Sigmoid colon (tissue), 7 donors: ENCODE measurements around the gene PRTFDC1. TPM values are rescaled to one million over a fixed set of nuclear protein-coding genes. Genes with fewer than 3 reads are reported as not detected.

Experiments used
- DNase-seq: peaks from one replicate; pipeline ENCODE4 v3.0.0-alpha.2; 2019
- H3K27ac ChIP-seq, 4 donors: fragments of 200-600 bp; sonication (generic); one replicate each; pipeline ENCODE4 v1.5.1; 2016 to 2019; ENCODE audit warnings: mild to moderate bottlenecking in 1 of 4
- H3K27me3 ChIP-seq, 3 donors: fragments of 200-600 bp; sonication (generic); one replicate each; pipeline ENCODE4 v1.5.1; 2019; ENCODE audit warnings: mild to moderate bottlenecking in 1 of 3
- H3K36me3 ChIP-seq, 4 donors: fragments of 200-600 bp; sonication (generic); one replicate each; pipeline ENCODE4 v1.5.1; 2016 to 2019
- H3K4me1 ChIP-seq, 4 donors: fragments of 200-600 bp; sonication (generic); one replicate each; pipeline ENCODE4 v1.5.1; 2017 to 2019
- H3K4me3 ChIP-seq, 4 donors: fragments of 200-600 bp; sonication (generic); one replicate each; pipeline ENCODE4 v1.5.1; 2017 to 2019; ENCODE audit warnings: mild to moderate bottlenecking in 2 of 4, moderate library complexity in 1 of 4
- H3K9me3 ChIP-seq, 4 donors: fragments of 200-600 bp in 3 of 4; sonication (generic) in 3 of 4; one replicate each; pipeline versions ENCODE4 v1.5.1 to v1.6.1; 2013 to 2019
- CTCF ChIP-seq, 4 experiments: fragments of 450-650 bp in 3 of 4; fragments of 200-600 bp in 1 of 4; IDR thresholded peaks; one replicate each; pipeline ENCODE4 v1.5.1; 2016 to 2019; ENCODE audit warnings: antibody characterized with exemption in 4 of 4, mild to moderate bottlenecking in 3 of 4, moderate library complexity in 2 of 4
- EP300 ChIP-seq, 4 donors: sonication (generic); formaldehyde crosslinking; IDR thresholded peaks; one replicate each; pipeline ENCODE4 v1.6.1; 2017; ENCODE audit warnings: antibody characterized with exemption in 4 of 4
- POLR2A ChIP-seq, 2 donors: fragments of 450-650 bp; IDR thresholded peaks; one replicate each; pipeline ENCODE4 v1.6.1; 2016; ENCODE audit warnings: antibody characterized with exemption in 2 of 2, mild to moderate bottlenecking in 2 of 2, moderate library complexity in 2 of 2
- POLR2AphosphoS5 ChIP-seq, 4 donors: sonication (generic); formaldehyde crosslinking; IDR thresholded peaks; one replicate each; pipeline ENCODE4 v1.6.1; 2017; ENCODE audit warnings: antibody characterized with exemption in 4 of 4
- WGBS, 2 donors: extraction: QIAGEN DNeasy Blood & Tissue Kit; methylation state at CpG; one replicate each; pipeline ENCODE4 v1.1.7; 2013; 5-methylcytosine and 5-hydroxymethylcytosine counted together
- intact Hi-C: fragments of 100-400 bp; cut with DNase I; formaldehyde crosslinking; loops from one replicate; pipeline ENCODE4 v1.15.1; 2023
- polyA plus RNA-seq, 3 donors: library from polyadenylated mRNA; stranded (reverse); fragments of 200-250 nt; gene quantifications; one replicate each; pipeline ENCODE4 v1.2.3, GENCODE V29; 2013
- total RNA-seq, 4 donors: library from RNA; depleted of rRNA; stranded (reverse); fragments of >200 nt; gene quantifications; one replicate each; pipeline ENCODE4 v1.1.0, GENCODE V29; 2016
- donor health status: healthy with polysubstance abuse.
- donor health status: Bipolar disorder and iron deficiency.
- donor health status: healthy.

The PRTFDC1 gene
- total and polyA plus RNA-seq, 7 donors: 6.0 to 17.2 (median 9.6) TPM

GRCh38 chr10:24938076-24938475 lies 14.3 kb downstream of the PRTFDC1 start:
- H3K27ac ChIP-seq: no peak overlapping the region
- no peak for TF ChIP-seq EP300 (IDR thresholded peaks at IDR 0.05)
- no peak for TF ChIP-seq CTCF (IDR thresholded peaks at IDR 0.05)
- TF ChIP-seq POLR2AphosphoS5 (IDR thresholded peaks at IDR 0.05): no peak
- no peak for TF ChIP-seq POLR2A (IDR thresholded peaks at IDR 0.05)
- no peak for DNase-seq
- H3K36me3 ChIP-seq: peaks cover 0 to 5% (median 0%) of the 10 kb centered on the region in 4 donors
- WGBS, 2 donors: 95 to 98% methylated on average over 5 of the region's 5 CpGs
- no peaks in the 10 kb centered on the region for H3K9me3 ChIP-seq
- intact Hi-C loops: no loop called here
- H3K4me3 ChIP-seq: no peak overlapping the region
- H3K4me1 ChIP-seq: no peaks in the 10 kb centered on the region
- H3K27me3 ChIP-seq: no peaks in the 10 kb centered on the region

GRCh38 chr10:24935504-24936292 lies 16.7 kb downstream of the PRTFDC1 start:
- H3K4me1 ChIP-seq: no peaks in the 10 kb centered on the region
- H3K27me3 ChIP-seq: no peaks in the 10 kb centered on the region
- no peaks in the 10 kb centered on the region for H3K9me3 ChIP-seq
- no peak for TF ChIP-seq EP300 (IDR thresholded peaks at IDR 0.05)
- no peak for TF ChIP-seq POLR2AphosphoS5 (IDR thresholded peaks at IDR 0.05)
- TF ChIP-seq CTCF (IDR thresholded peaks at IDR 0.05): no peak
- no peak for TF ChIP-seq POLR2A (IDR thresholded peaks at IDR 0.05)
- H3K27ac ChIP-seq: no peak overlapping the region
- H3K4me3 ChIP-seq: no peak overlapping the region
- 49 to 75% methylated on average over 8 of the region's 8 CpGs for WGBS, 2 donors
- H3K36me3 ChIP-seq: peaks cover 0 to 5% (median 0%) of the 10 kb centered on the region in 4 donors
- no peak for DNase-seq
- intact Hi-C loops: no loop called here

- no peak for TF ChIP-seq POLR2AphosphoS5 (IDR thresholded peaks at IDR 0.05)
- Histone ChIP-seq H3K27ac (no peak overlapping the region), H3K9me3 (no peaks in the 10 kb centered on the region), H3K4me3 (no peak overlapping the region), H3K36me3 (no peaks in the 10 kb centered on the region), H3K27me3 (no peaks in the 10 kb centered on the region), H3K4me1 (no peaks in the 10 kb centered on the region)
- intact Hi-C loops: no loop called here
- DNase-seq: no peak
- 90 to 91% methylated on average over 1 of the region's 1 CpG for WGBS, 2 donors
Observed at GRCh38 chr10:24931236-24931635, 21.2 kb downstream of the PRTFDC1 start.

GRCh38 chr10:24930427-24930826 lies 22.0 kb downstream of the PRTFDC1 start:
- intact Hi-C loops: no loop called here
- Histone ChIP-seq H3K27me3 (no peaks in the 10 kb centered on the region), H3K36me3 (no peaks in the 10 kb centered on the region), H3K4me3 (no peak overlapping the region), H3K27ac (no peak overlapping the region), H3K4me1 (no peaks in the 10 kb centered on the region), H3K9me3 (no peaks in the 10 kb centered on the region)
- 74 to 90% methylated on average over 2 of the region's 2 CpGs for WGBS, 2 donors
- DNase-seq: no peak
- no peak for TF ChIP-seq POLR2AphosphoS5 (IDR thresholded peaks at IDR 0.05)
- TF ChIP-seq POLR2A (IDR thresholded peaks at IDR 0.05): no peak
- no peak for TF ChIP-seq EP300 (IDR thresholded peaks at IDR 0.05)
- no peak for TF ChIP-seq CTCF (IDR thresholded peaks at IDR 0.05)

GRCh38 chr10:24929904-24930303 lies 22.5 kb downstream of the PRTFDC1 start:
- no peak overlapping the region for H3K27ac ChIP-seq
- no peaks in the 10 kb centered on the region for H3K27me3 ChIP-seq
- no peak for DNase-seq
- no peaks in the 10 kb centered on the region for H3K9me3 ChIP-seq
- H3K36me3 ChIP-seq: no peaks in the 10 kb centered on the region
- H3K4me1 ChIP-seq: no peaks in the 10 kb centered on the region
- WGBS, 2 donors: 92 to 93% methylated on average over 4 of the region's 4 CpGs
- intact Hi-C loops: no loop called here
- no peak overlapping the region for H3K4me3 ChIP-seq
- no peak for TF ChIP-seq CTCF (IDR thresholded peaks at IDR 0.05)
- TF ChIP-seq POLR2AphosphoS5 (IDR thresholded peaks at IDR 0.05): no peak
- no peak for TF ChIP-seq POLR2A (IDR thresholded peaks at IDR 0.05)
- TF ChIP-seq EP300 (IDR thresholded peaks at IDR 0.05): no peak
